Measurements from ENCODE around the gene PIKFYVE. TPM values are rescaled to one million over a fixed set of nuclear protein-coding genes. Genes with fewer than 3 reads are reported as not detected.

The PIKFYVE gene
- total RNA-seq, 8 experiments from 2014 or later, result 20.0 to 57.9 (median 26.1) TPM

DNA sequence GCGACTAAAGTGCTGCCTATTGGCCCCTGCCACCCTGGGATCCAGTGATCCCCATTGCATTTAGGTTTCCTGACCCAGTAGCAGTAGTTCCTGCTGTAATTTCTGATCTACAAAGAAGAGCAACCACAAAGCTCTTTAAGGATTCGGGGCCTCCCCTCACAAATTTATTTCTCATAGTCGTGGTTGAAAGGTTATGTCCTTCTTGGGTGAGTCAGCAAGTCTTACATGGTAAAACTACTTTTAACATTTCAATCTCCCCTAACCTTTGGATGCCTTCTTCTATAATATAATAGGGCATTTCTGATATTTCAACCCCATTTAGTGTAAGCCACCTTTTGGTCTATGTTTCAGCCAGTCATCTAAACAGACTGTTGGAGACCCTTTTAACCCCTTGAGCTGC lies 14.9 kb downstream of the PIKFYVE start:
- H3K27ac ChIP-seq, result no peak overlapping the region

DNA sequence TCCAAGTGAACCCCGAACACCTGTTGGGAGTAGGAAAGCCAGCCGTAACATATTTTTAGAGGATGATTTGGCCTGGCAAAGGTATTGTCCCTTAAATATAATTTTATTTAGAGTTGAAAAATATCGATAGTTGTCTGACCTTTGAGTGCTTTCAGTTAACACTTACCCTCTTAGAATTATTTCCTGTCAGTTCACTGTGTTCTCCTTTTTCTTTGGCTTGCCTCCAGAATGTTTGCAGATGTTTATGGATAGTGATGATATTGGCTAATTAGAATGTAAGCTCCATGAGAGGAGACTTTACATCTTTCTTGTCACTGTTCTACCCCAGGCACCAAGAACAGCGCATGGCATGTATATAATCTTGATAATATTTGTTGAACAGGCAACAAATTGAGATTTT lies 19.8 kb downstream of the PIKFYVE start:
- in situ Hi-C loops (cut with MboI; ENCODE audit: low pct_unique_long_range_greater_than_20kb in 2 of 9, low sequenced_read_pairs in 9 of 9, unreplicated experiment in 9 of 9), result no loop called here
- Histone ChIP-seq H3K4me1 (replicated peaks in 1 of 2) (no peaks in the 10 kb centered on the region), H3K4me3 (no peak overlapping the region), H3K27ac (no peak overlapping the region)
- 88 to 100% (median 95%) methylated on average over 1 to 4 of the region's 4 CpGs; no CpG with 5 or more reads in 1 of the 10 experiments for WGBS, 10 experiments
- ATAC-seq (replicated peaks in 6 of 8), result no peak

More for the DNA sequence above, 14.9 kb downstream of the PIKFYVE start:
- 59 to 100% (median 92%) methylated on average over 1 to 3 of the region's 3 CpGs; no CpG with 5 or more reads in 1 of the 10 experiments for WGBS, 10 experiments
- in situ Hi-C loops (cut with MboI; ENCODE audit: low pct_unique_long_range_greater_than_20kb in 2 of 9, low sequenced_read_pairs in 9 of 9, unreplicated experiment in 9 of 9), result no loop called here
- Histone ChIP-seq H3K4me3 (no peak overlapping the region), H3K4me1 (replicated peaks in 1 of 2) (no peaks in the 10 kb centered on the region)
- ATAC-seq (replicated peaks in 6 of 8), result no peak

- WGBS, 10 experiments, result 86 to 100% (median 95%) methylated on average over 3 to 4 of the region's 4 CpGs; no CpG with 5 or more reads in 4 of the 10 experiments
- Histone ChIP-seq H3K4me1 (replicated peaks in 1 of 2) (no peaks in the 10 kb centered on the region), H3K4me3 (no peak overlapping the region), H3K27ac (no peak overlapping the region)
- no peak for ATAC-seq (replicated peaks in 6 of 8)
- in situ Hi-C loops (cut with MboI; ENCODE audit: low pct_unique_long_range_greater_than_20kb in 2 of 9, low sequenced_read_pairs in 9 of 9, unreplicated experiment in 9 of 9), result no loop called here
These were observed 28.5 kb downstream of the PIKFYVE start for GRCh38 chr2:208294482-208295024.

GRCh38 chr2:208295834-208296233 lies 29.8 kb downstream of the PIKFYVE start:
- Histone ChIP-seq H3K27ac (no peak overlapping the region), H3K4me1 (replicated peaks in 1 of 2) (no peaks in the 10 kb centered on the region), H3K4me3 (no peak overlapping the region)
- WGBS, 10 experiments, result 87 to 100% (median 100%) methylated on average over 1 to 4 of the region's 4 CpGs; no CpG with 5 or more reads in 1 of the 10 experiments
- in situ Hi-C loops (cut with MboI; ENCODE audit: low pct_unique_long_range_greater_than_20kb in 2 of 9, low sequenced_read_pairs in 9 of 9, unreplicated experiment in 9 of 9), result no loop called here
- ATAC-seq (replicated peaks in 6 of 8), result no peak

DNA sequence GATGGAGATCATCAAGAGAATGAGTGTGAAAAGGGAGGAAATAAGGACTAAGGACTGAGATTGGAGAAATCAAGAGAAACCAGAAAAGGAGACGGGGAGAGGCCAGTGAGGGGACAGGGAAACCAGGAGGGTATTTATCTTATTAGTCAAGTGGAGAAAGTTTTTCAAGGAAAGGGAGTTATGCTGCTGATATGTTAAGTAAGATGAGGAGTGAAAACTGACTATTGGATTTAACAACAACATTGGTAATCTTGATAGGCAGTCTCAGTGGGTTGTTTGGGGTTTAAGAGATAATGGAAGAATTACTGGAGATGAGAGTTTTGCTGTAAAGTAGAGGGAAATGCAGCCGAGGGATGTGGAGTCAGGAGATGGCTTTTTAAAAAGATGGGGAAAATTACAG lies 30.6 kb downstream of the PIKFYVE start:
- 85 to 100% (median 100%) methylated on average over 1 to 2 of the region's 2 CpGs; no CpG with 5 or more reads in 1 of the 10 experiments for WGBS, 10 experiments
- Histone ChIP-seq H3K4me3 (no peak overlapping the region), H3K27ac (no peak overlapping the region), H3K4me1 (replicated peaks in 1 of 2) (no peaks in the 10 kb centered on the region)
- in situ Hi-C loops (cut with MboI; ENCODE audit: low pct_unique_long_range_greater_than_20kb in 2 of 9, low sequenced_read_pairs in 9 of 9, unreplicated experiment in 9 of 9), result no loop called here
- ATAC-seq (replicated peaks in 6 of 8), result no peak

DNA sequence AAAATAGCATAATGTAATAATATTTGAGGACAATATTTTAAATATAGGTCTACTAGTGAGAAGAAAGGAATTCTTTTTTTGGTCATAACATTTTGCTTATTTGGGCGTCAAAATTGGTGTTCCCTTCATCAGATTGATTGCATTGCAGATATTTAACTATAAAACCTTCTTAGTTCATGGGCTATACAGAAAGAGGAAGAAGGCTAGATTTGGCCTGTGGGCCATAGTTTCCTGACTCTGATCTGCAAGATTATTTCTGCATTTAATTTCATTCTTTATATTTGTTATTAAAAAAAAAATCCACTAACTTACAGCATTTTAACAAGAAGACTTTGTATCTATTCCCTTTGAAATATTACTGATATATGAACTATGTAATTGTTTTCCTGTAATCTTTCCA lies 31.9 kb downstream of the PIKFYVE start:
- no peaks in the 10 kb centered on the region for H3K4me1 ChIP-seq (replicated peaks in 1 of 2)
- H3K27ac ChIP-seq, result no peak overlapping the region
- in situ Hi-C loops (cut with MboI; ENCODE audit: low pct_unique_long_range_greater_than_20kb in 2 of 9, low sequenced_read_pairs in 9 of 9, unreplicated experiment in 9 of 9), result no loop called here
- ATAC-seq (replicated peaks in 6 of 8), result no peak
- H3K4me3 ChIP-seq, result no peak overlapping the region
- 89 to 100% (median 100%) methylated on average over 1 of the region's 1 CpG; no CpG with 5 or more reads in 1 of the 10 experiments for WGBS, 10 experiments

DNA sequence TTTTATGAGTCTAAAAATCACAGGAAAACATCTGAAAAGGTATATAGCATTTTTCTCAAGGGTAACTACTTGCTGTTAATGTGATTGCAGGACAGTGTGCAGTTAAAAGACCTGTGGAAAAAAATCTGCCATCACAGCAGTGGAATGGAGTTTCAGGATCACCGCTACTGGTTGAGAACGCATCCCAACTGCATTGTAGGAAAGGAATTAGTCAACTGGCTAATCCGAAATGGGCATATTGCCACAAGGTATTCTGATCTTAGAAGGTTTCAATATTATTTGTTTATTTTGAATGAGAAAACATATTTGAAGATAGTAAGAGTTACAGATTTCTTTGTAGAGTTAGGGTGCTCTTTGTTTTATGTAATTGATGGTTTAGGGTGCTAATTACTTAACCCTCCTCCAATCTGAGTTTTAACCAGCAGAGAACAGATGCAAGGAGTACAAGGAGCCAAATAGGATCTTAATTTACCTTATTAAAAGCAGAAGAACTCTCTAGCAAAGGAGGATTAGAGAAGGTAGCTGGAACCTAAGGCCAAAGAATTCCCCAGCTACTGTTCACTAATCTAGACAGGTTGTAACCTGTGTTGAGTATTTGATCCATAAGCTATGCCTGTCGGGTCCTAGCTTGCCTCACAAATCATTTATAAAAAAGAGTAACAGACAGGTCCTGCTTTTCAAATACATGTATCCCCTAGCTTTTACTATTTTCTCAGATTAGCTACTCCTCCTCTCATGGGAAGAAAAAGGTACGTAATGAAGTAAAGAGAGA lies 35.0 kb downstream of the PIKFYVE start:
- Histone ChIP-seq H3K4me1 (replicated peaks in 1 of 2) (no peaks in the 10 kb centered on the region), H3K27ac (no peak overlapping the region), H3K4me3 (no peak overlapping the region)
- ATAC-seq (replicated peaks in 6 of 8), result no peak
- in situ Hi-C loops (cut with MboI; ENCODE audit: low pct_unique_long_range_greater_than_20kb in 2 of 9, low sequenced_read_pairs in 9 of 9, unreplicated experiment in 9 of 9), result no loop called here
- WGBS, 10 experiments, result 92 to 100% (median 96%) methylated on average over 1 to 5 of the region's 5 CpGs

DNA sequence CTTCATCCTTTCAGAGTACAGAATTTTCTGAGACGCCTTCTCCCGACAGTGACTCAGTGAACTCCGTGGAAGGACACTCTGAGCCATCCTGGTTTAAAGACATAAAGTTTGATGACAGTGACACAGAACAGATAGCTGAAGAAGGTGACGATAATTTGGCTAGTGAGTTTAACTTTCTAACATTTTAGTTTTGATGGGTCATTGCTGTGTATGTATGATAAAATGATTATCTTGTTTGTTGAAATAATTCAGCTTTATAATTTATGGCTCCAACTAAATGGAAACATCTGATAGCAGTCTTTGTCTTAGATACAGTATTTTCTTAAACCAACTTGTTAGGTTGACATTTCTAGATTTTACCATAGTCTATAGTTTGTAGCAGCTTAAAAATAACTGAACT lies 38.1 kb downstream of the PIKFYVE start:
- H3K4me3 ChIP-seq, result no peak overlapping the region
- in situ Hi-C loops (cut with MboI; ENCODE audit: low pct_unique_long_range_greater_than_20kb in 2 of 9, low sequenced_read_pairs in 9 of 9, unreplicated experiment in 9 of 9), result no loop called here
- 80 to 100% (median 90%) methylated on average over 2 to 4 of the region's 4 CpGs; no CpG with 5 or more reads in 2 of the 10 experiments for WGBS, 10 experiments
- no peak for ATAC-seq (replicated peaks in 6 of 8)
- H3K27ac ChIP-seq, result no peak overlapping the region
- H3K4me1 ChIP-seq (replicated peaks in 1 of 2), result no peaks in the 10 kb centered on the region

DNA sequence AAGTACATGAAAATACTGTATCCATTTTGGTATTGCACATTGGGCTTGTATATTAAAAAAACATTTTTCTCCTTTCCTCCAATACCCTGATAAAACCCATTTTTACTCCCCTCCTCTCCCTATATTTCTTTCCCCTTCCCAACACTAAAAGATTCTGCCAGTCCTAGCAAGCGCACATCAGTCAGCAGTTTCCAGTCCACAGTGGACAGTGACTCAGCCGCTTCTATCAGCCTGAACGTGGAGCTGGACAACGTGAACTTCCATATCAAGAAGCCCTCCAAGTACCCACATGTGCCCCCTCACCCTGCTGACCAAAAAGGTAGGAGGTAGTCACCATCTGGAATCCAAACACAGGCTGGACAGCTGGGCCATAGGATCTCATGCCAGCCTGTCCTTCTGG lies 38.6 kb downstream of the PIKFYVE start:
- no peak overlapping the region for H3K4me3 ChIP-seq
- in situ Hi-C loops (cut with MboI; ENCODE audit: low pct_unique_long_range_greater_than_20kb in 2 of 9, low sequenced_read_pairs in 9 of 9, unreplicated experiment in 9 of 9), result no loop called here
- H3K4me1 ChIP-seq (replicated peaks in 1 of 2), result no peaks in the 10 kb centered on the region
- H3K27ac ChIP-seq, result no peak overlapping the region
- no peak for ATAC-seq (replicated peaks in 6 of 8)
- WGBS, 10 experiments, result 80 to 100% (median 100%) methylated on average over 1 to 4 of the region's 4 CpGs

DNA sequence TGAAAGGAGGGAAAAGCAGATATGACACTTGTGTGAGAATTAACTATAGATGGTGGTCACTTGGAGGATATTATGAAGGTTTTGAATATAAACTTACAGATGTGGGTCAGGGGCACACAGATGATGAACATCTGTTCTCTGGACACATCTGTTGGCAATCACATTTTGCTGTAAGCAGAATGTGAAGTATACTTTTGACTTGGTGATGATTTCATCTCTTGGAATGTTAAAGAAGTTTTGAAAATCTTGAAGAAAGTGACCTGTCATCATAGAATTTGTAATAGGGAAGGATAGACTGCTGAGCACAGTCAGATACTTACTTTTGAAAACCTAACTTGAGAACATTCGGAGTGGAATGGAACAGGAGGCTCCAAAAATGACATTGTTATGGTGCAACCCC lies 40.2 kb downstream of the PIKFYVE start:
- WGBS, 10 experiments, result 20 to 100% (median 88%) methylated on average over 1 of the region's 1 CpG; no CpG with 5 or more reads in 5 of the 10 experiments

DNA sequence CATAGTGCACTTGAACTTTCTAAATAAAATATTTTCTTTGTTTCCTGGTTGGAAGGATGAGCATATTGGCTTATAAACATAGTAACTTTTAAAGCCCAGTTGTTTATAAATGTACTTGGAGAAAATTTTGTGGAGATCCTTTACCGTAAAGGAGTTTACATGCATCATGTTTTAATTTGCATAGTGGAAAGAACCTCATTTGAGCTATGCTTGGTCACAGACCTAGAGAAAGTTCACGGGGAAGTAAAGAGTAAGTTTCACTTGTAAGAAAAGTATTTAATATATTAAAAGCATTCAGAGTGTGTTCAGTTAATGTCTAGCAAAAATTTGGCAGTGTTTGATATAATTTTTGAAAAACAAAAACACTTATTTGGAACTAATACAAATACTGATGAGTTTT lies 45.3 kb downstream of the PIKFYVE start:
- WGBS, 10 experiments, result 41 to 100% (median 88%) methylated on average over 1 to 2 of the region's 2 CpGs
- no peak overlapping the region for H3K27ac ChIP-seq
- H3K4me3 ChIP-seq, result no peak overlapping the region
- in situ Hi-C loops (cut with MboI; ENCODE audit: low pct_unique_long_range_greater_than_20kb in 2 of 9, low sequenced_read_pairs in 9 of 9, unreplicated experiment in 9 of 9), result no loop called here
- H3K4me1 ChIP-seq (replicated peaks in 1 of 2), result no peaks in the 10 kb centered on the region
- peak in 2 of 8 experiments; percentile 12 to 18 for ATAC-seq (replicated peaks in 6 of 8)

More for the DNA sequence above, 40.2 kb downstream of the PIKFYVE start:
- no peak overlapping the region for H3K27ac ChIP-seq
- peak in 1 of 8 experiments; percentile 31 for ATAC-seq (replicated peaks in 6 of 8)
- no peak overlapping the region for H3K4me3 ChIP-seq
- in situ Hi-C loops (cut with MboI; ENCODE audit: low pct_unique_long_range_greater_than_20kb in 2 of 9, low sequenced_read_pairs in 9 of 9, unreplicated experiment in 9 of 9), result no loop called here
- H3K4me1 ChIP-seq (replicated peaks in 1 of 2), result no peaks in the 10 kb centered on the region

DNA sequence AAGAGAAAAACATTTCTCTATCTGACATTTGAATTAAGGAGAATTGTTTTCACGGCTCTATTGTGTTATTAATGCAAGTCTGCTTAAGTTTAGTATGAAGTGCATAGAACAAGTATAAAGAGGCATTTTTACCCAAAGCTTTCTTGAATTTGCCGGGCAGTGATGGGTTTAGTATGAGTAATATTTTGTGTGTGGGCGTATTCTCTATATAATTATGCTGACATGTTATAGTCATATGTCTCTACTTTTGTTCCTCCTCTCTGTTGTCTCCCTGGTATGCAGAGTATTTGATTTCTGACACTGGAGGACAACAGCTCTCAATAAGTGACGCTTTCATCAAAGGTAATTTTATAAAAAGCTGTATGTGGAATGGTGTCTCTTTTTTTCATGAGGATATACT lies 45.9 kb downstream of the PIKFYVE start:
- Histone ChIP-seq H3K4me3 (no peak overlapping the region), H3K27ac (no peak overlapping the region), H3K4me1 (replicated peaks in 1 of 2) (no peaks in the 10 kb centered on the region)
- in situ Hi-C loops (cut with MboI; ENCODE audit: low pct_unique_long_range_greater_than_20kb in 2 of 9, low sequenced_read_pairs in 9 of 9, unreplicated experiment in 9 of 9), result no loop called here
- WGBS, 10 experiments, result 24 to 100% (median 89%) methylated on average over 1 to 4 of the region's 4 CpGs
- peak in 3 of 8 experiments; percentile 31 to 92 (median 88) for ATAC-seq (replicated peaks in 6 of 8)

GRCh38 chr2:208315081-208315788 lies 49.2 kb downstream of the PIKFYVE start:
- no peak overlapping the region for H3K27ac ChIP-seq
- in situ Hi-C loops (cut with MboI; ENCODE audit: low pct_unique_long_range_greater_than_20kb in 2 of 9, low sequenced_read_pairs in 9 of 9, unreplicated experiment in 9 of 9), result no loop called here
- no peaks in the 10 kb centered on the region for H3K4me1 ChIP-seq (replicated peaks in 1 of 2)
- no peak overlapping the region for H3K4me3 ChIP-seq
- peak in 1 of 8 experiments; percentile 29 for ATAC-seq (replicated peaks in 6 of 8)
- WGBS, 10 experiments, result 28 to 100% (median 92%) methylated on average over 1 to 8 of the region's 8 CpGs; no CpG with 5 or more reads in 1 of the 10 experiments

Measured in motor neuron (in vitro differentiated cells).